Measurements from ENCODE around the gene PIP5K1C.
"Not testable (repeated sequence)": the region's sequence is repeated elsewhere in the genome, so short reads cannot be mapped to it uniquely, and the experiment has no call there.

The PIP5K1C gene

GRCh38 chr19:3660493-3661219 lies 39.6 kb downstream of the PIP5K1C start:
- peak; percentile 78 for DNase-seq (ENCODE audit: low spot score)

- no peak for DNase-seq (ENCODE audit: low spot score)
Measured at GRCh38 chr19:3659746-3660112, 40.5 kb downstream of the PIP5K1C start.

- DNase-seq (ENCODE audit: low spot score), result no peak
Measured at GRCh38 chr19:3658870-3659745, 41.2 kb downstream of the PIP5K1C start.

- DNase-seq (ENCODE audit: low spot score), result peak; percentile 96
Measured at GRCh38 chr19:3658004-3658869, 42.0 kb downstream of the PIP5K1C start.

- no peak for DNase-seq (ENCODE audit: low spot score)
Measured at GRCh38 chr19:3657395-3657769, 42.9 kb downstream of the PIP5K1C start.

- no peak for DNase-seq (ENCODE audit: low spot score)
Measured at GRCh38 chr19:3656747-3657394, 43.4 kb downstream of the PIP5K1C start.

- DNase-seq (ENCODE audit: low spot score), result no peak
Measured at GRCh38 chr19:3656073-3656746, 44.1 kb downstream of the PIP5K1C start.

GRCh38 chr19:3655402-3656072 lies 44.7 kb downstream of the PIP5K1C start:
- no peak for DNase-seq (ENCODE audit: low spot score)

GRCh38 chr19:3653865-3654513 lies 46.3 kb downstream of the PIP5K1C start:
- DNase-seq (ENCODE audit: low spot score), result no peak

- no peak for DNase-seq (ENCODE audit: low spot score)
Measured at GRCh38 chr19:3653081-3653795, 47.0 kb downstream of the PIP5K1C start.

- no peak for DNase-seq (ENCODE audit: low spot score)
Measured at GRCh38 chr19:3652422-3652821, 47.8 kb downstream of the PIP5K1C start.

GRCh38 chr19:3651684-3652083 lies 48.6 kb downstream of the PIP5K1C start:
- DNase-seq (ENCODE audit: low spot score), result no peak

- no peak for DNase-seq (ENCODE audit: low spot score)
Measured at GRCh38 chr19:3649888-3650287, 50.4 kb downstream of the PIP5K1C start.

- DNase-seq (ENCODE audit: low spot score), result no peak
Measured at GRCh38 chr19:3648037-3648905, 52.0 kb downstream of the PIP5K1C start.

- not testable (repeated sequence) for DNase-seq (ENCODE audit: low spot score)
Measured at GRCh38 chr19:3647102-3647501, 53.2 kb downstream of the PIP5K1C start.

- DNase-seq (ENCODE audit: low spot score), result no peak
Measured at GRCh38 chr19:3646336-3647092, 53.8 kb downstream of the PIP5K1C start.

GRCh38 chr19:3645726-3646125 lies 54.5 kb downstream of the PIP5K1C start:
- no peak for DNase-seq (ENCODE audit: low spot score)

- no peak for DNase-seq (ENCODE audit: low spot score)
Measured at GRCh38 chr19:3645067-3645396, 55.2 kb downstream of the PIP5K1C start.

All from cerebellar cortex (tissue), 1 donor.